Caco-2 (cell line): ENCODE results near the gene PLXNC1. TPM values are rescaled to one million over a fixed set of nuclear protein-coding genes. Genes with fewer than 3 reads are reported as not detected.

Source experiments
- BruUV-seq: library from RNA; stranded (reverse); fragments of 400-500 nt; replicated peaks from 2 replicates; lab custom pipeline; 2021; lab: Mats Ljungman, UMichigan
- CTCF ChIA-PET: fragments of 300-600 bp; sonication (Branson Sonifier 250); formaldehyde crosslinking; loops from one replicate; lab custom pipeline; 2022; ENCODE audit warnings: antibody characterized with exemption; lab: Charles Lee
- POLR2A ChIA-PET: fragments of 300-600 bp; sonication (Branson Sonifier 250); formaldehyde crosslinking; loops from one replicate; lab custom pipeline; 2022; ENCODE audit warnings: antibody characterized with exemption; lab: Charles Lee
- DNase-seq, 2 experiments: peaks; one replicate each; pipeline versions ENCODE4 v3.0.0 to v3.0.0-alpha.2; 2020 to 2022
- H3K27me3 ChIP-seq: replicated peaks from 2 replicates; pipeline ENCODE4 v1.6.0; 2011; ENCODE audit warnings: low read length; ENCODE audit not compliant: control insufficient read depth, insufficient read depth
- H3K36me3 ChIP-seq: 2 replicates; pipeline ENCODE4 v1.5.1; 2011; ENCODE audit warnings: low read length; ENCODE audit not compliant: control insufficient read depth, insufficient read depth
- H3K4me1 ChIP-seq: fragments of 250-450 bp; sonication (Bioruptor Pico); 2 replicates; pipeline ENCODE4 v1.5.1; 2020; ENCODE audit warnings: mild to moderate bottlenecking
- H3K4me3 ChIP-seq: 2 replicates; pipeline ENCODE4 v1.5.1; 2011; ENCODE audit warnings: low read depth, mild to moderate bottlenecking, control low read depth, low read length
- H3K9me3 ChIP-seq: fragments of 250-450 bp; sonication (Bioruptor Pico); 2 replicates; pipeline ENCODE4 v1.5.1; 2020; ENCODE audit warnings: mild to moderate bottlenecking, moderate library complexity
- H3K27ac Mint-ChIP-seq: one replicate; pipeline ENCODE4 v1.8.0; 2022; ENCODE audit warnings: mixed read lengths; ENCODE audit not compliant: unreplicated experiment
- H3K27me3 Mint-ChIP-seq: one replicate; pipeline ENCODE4 v1.8.0; 2022; ENCODE audit warnings: mixed read lengths; ENCODE audit not compliant: insufficient read depth, unreplicated experiment
- H3K36me3 Mint-ChIP-seq: one replicate; pipeline ENCODE4 v1.8.0; 2022; ENCODE audit warnings: mild to moderate bottlenecking, mixed read lengths; ENCODE audit not compliant: insufficient read depth, unreplicated experiment
- H3K4me1 Mint-ChIP-seq: one replicate; pipeline ENCODE4 v1.8.0; 2022; ENCODE audit warnings: low read depth, mixed read lengths; ENCODE audit not compliant: unreplicated experiment
- H3K4me3 Mint-ChIP-seq: one replicate; pipeline ENCODE4 v1.8.0; 2022; ENCODE audit warnings: mild to moderate bottlenecking, moderate library complexity, mixed read lengths; ENCODE audit not compliant: unreplicated experiment
- H3K9me3 Mint-ChIP-seq: one replicate; pipeline ENCODE4 v1.8.0; 2022; ENCODE audit warnings: mixed read lengths; ENCODE audit not compliant: unreplicated experiment
- intact Hi-C: fragments of 100-400 bp; cut with micrococcal nuclease; formaldehyde crosslinking; loops from one replicate; pipeline ENCODE4 v1.10.0; 2022; ENCODE audit not compliant: unreplicated experiment
- total RNA-seq: library from RNA; stranded (reverse); gene quantifications from 2 replicates; pipeline ENCODE4 v1.2.3, GENCODE V29; 2022
- TF ChIP-seq, protein P1 (sequence below), 2 experiments: fragments of 200-600 bp in 1 of 2; IDR thresholded peaks; 1 replicate in 1 of 2; 2 replicates in 1 of 2; pipeline versions ENCODE4 v1.5.1 to v1.8.0; 2011 to 2022; ENCODE audit warnings: antibody characterized with exemption in 1 of 2, control low read depth in 1 of 2, inconsistent platforms in 1 of 2, low read depth in 1 of 2, low read length in 1 of 2, mild to moderate bottlenecking in 1 of 2, moderate library complexity in 1 of 2; ENCODE audit not compliant: insufficient read depth in 1 of 2, severe bottlenecking in 1 of 2, unreplicated experiment in 1 of 2

Gene PLXNC1
- total RNA-seq, 1 experiment from 2014 or later, result 41.3 TPM

DNA sequence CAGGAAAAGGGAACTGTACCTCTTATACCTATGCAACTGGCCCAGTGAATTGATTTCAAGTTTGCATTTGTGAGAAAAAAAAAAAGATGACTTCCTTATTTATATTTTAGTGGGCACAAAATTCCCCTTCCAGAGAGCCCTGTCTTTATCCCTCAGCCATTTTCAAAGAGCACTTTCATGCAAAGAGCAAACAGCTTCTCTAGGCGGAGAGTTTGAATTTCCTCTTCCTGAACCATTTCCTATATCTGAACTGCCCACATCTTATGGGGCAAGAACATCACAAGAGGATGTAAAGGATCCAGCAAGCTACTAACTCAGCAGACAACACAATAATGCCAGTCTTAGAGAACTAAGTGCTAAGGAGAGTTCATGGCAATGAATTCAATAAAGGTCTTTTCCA is 22.3 kb upstream of the PLXNC1 start:
- Mint-ChIP-seq H3K4me3 (no peak overlapping the region), H3K9me3 (no peaks in the 10 kb centered on the region), H3K27ac (no peak overlapping the region), H3K36me3 (no peaks in the 10 kb centered on the region), H3K4me1 (no peaks in the 10 kb centered on the region), H3K27me3 (peaks cover 15% of the 10 kb centered on the region)
- ChIA-PET POLR2A (no interaction called here), CTCF (interaction anchor here (1.2 kb wide), 1 partner anchor 24 kb away, joined by 3 read pairs; no protein-coding TSS in a partner anchor)
- H3K4me1 ChIP-seq, result no peaks in the 10 kb centered on the region
- no peaks in the 10 kb centered on the region for H3K36me3 ChIP-seq
- no peak for DNase-seq
- no TSS peak for BruUV-seq
- TF ChIP-seq, protein P1, sequence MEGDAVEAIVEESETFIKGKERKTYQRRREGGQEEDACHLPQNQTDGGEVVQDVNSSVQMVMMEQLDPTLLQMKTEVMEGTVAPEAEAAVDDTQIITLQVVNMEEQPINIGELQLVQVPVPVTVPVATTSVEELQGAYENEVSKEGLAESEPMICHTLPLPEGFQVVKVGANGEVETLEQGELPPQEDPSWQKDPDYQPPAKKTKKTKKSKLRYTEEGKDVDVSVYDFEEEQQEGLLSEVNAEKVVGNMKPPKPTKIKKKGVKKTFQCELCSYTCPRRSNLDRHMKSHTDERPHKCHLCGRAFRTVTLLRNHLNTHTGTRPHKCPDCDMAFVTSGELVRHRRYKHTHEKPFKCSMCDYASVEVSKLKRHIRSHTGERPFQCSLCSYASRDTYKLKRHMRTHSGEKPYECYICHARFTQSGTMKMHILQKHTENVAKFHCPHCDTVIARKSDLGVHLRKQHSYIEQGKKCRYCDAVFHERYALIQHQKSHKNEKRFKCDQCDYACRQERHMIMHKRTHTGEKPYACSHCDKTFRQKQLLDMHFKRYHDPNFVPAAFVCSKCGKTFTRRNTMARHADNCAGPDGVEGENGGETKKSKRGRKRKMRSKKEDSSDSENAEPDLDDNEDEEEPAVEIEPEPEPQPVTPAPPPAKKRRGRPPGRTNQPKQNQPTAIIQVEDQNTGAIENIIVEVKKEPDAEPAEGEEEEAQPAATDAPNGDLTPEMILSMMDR (IDR thresholded peaks at IDR 0.05; ENCODE audit: insufficient read depth in 1 of 2, low read depth in 1 of 2, low read length in 1 of 2, severe bottlenecking in 1 of 2, unreplicated experiment in 1 of 2), result no peak
- no peaks in the 10 kb centered on the region for H3K9me3 ChIP-seq
- intact Hi-C loops, result no loop called here
- H3K27me3 ChIP-seq, result no peaks in the 10 kb centered on the region
- no peak overlapping the region for H3K4me3 ChIP-seq

DNA sequence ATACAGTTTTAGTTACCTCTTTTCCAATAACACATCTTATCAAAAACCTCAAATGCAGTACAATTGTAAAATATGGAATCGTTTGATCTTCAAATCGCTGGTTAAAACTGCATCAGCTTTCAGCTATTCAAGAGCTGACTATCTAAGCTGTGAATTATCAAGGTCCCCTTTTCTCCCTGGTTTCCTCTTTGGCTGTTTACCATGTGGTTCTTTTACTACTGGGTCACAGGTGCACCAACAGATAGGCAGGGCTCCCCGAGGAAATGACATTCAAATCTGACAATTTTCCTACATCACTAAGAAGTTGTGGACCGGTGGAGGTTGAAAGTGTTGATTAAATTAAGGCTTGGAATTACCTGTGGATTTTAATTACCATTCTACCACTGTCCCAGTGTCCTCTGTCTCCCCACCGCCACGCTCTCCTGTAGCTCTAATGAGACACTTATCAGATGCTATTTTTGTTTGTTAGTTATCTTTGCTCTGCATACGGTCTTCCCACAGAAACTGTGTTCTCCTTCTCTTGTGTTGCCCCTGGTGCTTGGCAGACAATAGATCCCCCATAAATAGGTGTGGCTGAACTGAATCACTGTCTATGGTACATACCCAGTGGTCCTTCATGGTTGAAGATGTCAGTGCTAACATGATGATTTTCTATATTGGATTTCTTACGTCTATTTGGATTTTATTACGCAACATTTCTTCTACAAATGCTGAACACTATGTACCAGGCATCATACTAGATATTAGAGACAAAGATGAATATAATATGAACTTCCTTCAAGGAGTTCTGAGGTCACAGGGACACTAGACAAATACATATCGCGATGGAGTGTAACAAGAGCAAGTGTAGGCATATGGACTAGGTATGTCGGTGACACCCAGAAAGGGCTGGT is 20.9 kb upstream of the PLXNC1 start:
- H3K27me3 Mint-ChIP-seq, result peaks cover 15% of the 10 kb centered on the region
- H3K27ac Mint-ChIP-seq, result no peak overlapping the region
- H3K4me1 Mint-ChIP-seq, result no peaks in the 10 kb centered on the region
- Histone ChIP-seq H3K4me3 (no peak overlapping the region), H3K36me3 (no peaks in the 10 kb centered on the region), H3K27me3 (no peaks in the 10 kb centered on the region), H3K9me3 (no peaks in the 10 kb centered on the region), H3K4me1 (no peaks in the 10 kb centered on the region)
- no peak overlapping the region for H3K4me3 Mint-ChIP-seq
- H3K36me3 Mint-ChIP-seq, result no peaks in the 10 kb centered on the region
- CTCF ChIA-PET, result no interaction called here
- BruUV-seq, result no TSS peak
- TF ChIP-seq, protein P1 (IDR thresholded peaks at IDR 0.05; ENCODE audit: insufficient read depth in 1 of 2, low read depth in 1 of 2, low read length in 1 of 2, severe bottlenecking in 1 of 2, unreplicated experiment in 1 of 2), result no peak
- intact Hi-C loops, result no loop called here
- POLR2A ChIA-PET, result no interaction called here
- H3K9me3 Mint-ChIP-seq, result no peaks in the 10 kb centered on the region
- DNase-seq, result no peak

DNA sequence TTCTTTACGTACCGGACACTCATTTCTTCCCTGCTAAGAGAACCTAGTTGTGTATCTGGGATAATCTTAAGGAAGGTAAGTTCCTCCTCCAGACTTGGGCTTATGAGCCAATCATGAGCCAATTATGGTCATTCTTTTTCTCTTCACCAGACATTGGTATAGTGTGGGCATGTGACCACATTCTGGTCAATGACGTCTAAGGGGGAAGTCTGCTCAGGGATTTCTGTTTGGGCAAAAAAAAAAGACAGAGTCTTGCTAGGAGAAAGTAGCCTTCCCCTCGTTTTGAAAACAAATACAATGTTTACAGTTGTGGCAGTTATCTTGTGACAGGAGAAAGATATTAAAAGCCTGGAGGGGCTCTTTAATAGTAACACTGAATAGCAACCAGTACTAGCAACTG is 20.1 kb upstream of the PLXNC1 start:
- no peak overlapping the region for H3K27ac Mint-ChIP-seq
- ChIA-PET POLR2A (no interaction called here), CTCF (no interaction called here)
- no peaks in the 10 kb centered on the region for H3K9me3 Mint-ChIP-seq
- no peaks in the 10 kb centered on the region for H3K4me1 ChIP-seq
- H3K4me1 Mint-ChIP-seq, result no peaks in the 10 kb centered on the region
- H3K4me3 ChIP-seq, result no peak overlapping the region
- H3K27me3 ChIP-seq, result no peaks in the 10 kb centered on the region
- no peaks in the 10 kb centered on the region for H3K36me3 ChIP-seq
- H3K36me3 Mint-ChIP-seq, result no peaks in the 10 kb centered on the region
- H3K9me3 ChIP-seq, result no peaks in the 10 kb centered on the region
- intact Hi-C loops, result no loop called here
- no peak for DNase-seq
- TF ChIP-seq, protein P1 (IDR thresholded peaks at IDR 0.05; ENCODE audit: insufficient read depth in 1 of 2, low read depth in 1 of 2, low read length in 1 of 2, severe bottlenecking in 1 of 2, unreplicated experiment in 1 of 2), result no peak
- no TSS peak for BruUV-seq
- H3K4me3 Mint-ChIP-seq, result no peak overlapping the region
- H3K27me3 Mint-ChIP-seq, result peaks cover 15% of the 10 kb centered on the region
